GM15510 (cell line): ENCODE data around the gene FRAT1.

ENCODE experiments used
- POLR2A ChIP-seq: IDR thresholded peaks from 3 replicates; pipeline ENCODE4 v1.6.1; 2011; ENCODE audit warnings: borderline replicate concordance; ENCODE audit not compliant: insufficient read length; ENCODE audit errors: extremely low read depth

FRAT1 gene

GRCh38 chr10:97318772-97319651 lies at the start of gene FRAT1:
FRAT1 (plus strand) TSS chr10:97319271; CDS start chr10:97319454, 183 bp downstream.
- peak; percentile 53 for TF ChIP-seq POLR2A

- no peak for TF ChIP-seq POLR2A
Measured at GRCh38 chr10:97270523-97271154, 48.4 kb upstream of the FRAT1 start.

- no peak for TF ChIP-seq POLR2A
Measured at GRCh38 chr10:97273700-97274099, 45.4 kb upstream of the FRAT1 start.

- TF ChIP-seq POLR2A: no peak
Measured at GRCh38 chr10:97274828-97275227, 44.2 kb upstream of the FRAT1 start.

GRCh38 chr10:97277551-97277950 lies 41.5 kb upstream of the FRAT1 start:
- TF ChIP-seq POLR2A: no peak

- no peak for TF ChIP-seq POLR2A
Measured at GRCh38 chr10:97278491-97278989, 40.5 kb upstream of the FRAT1 start.

GRCh38 chr10:97279121-97279815 lies 39.8 kb upstream of the FRAT1 start:
- no peak for TF ChIP-seq POLR2A

GRCh38 chr10:97280783-97281182 lies 38.3 kb upstream of the FRAT1 start:
- no peak for TF ChIP-seq POLR2A

- TF ChIP-seq POLR2A: no peak
Measured at GRCh38 chr10:97291357-97292096, 27.5 kb upstream of the FRAT1 start.

GRCh38 chr10:97292097-97292861 lies 26.8 kb upstream of the FRAT1 start, which contains the start of gene ARHGAP19:
ARHGAP19 (minus strand) TSS chr10:97292637; CDS start chr10:97292627, 10 bp downstream.
- TF ChIP-seq POLR2A: peak; percentile 69

- no peak for TF ChIP-seq POLR2A
Measured at GRCh38 chr10:97292862-97293198, 26.2 kb upstream of the FRAT1 start.

- TF ChIP-seq POLR2A: no peak
Measured at GRCh38 chr10:97297556-97298222, 21.4 kb upstream of the FRAT1 start.

- TF ChIP-seq POLR2A: no peak
Measured at GRCh38 chr10:97298223-97298571, 20.9 kb upstream of the FRAT1 start.
